Neural cell (in vitro differentiated cells): Measurements from ENCODE around the gene UBC. TPM values are rescaled to one million over a fixed set of nuclear protein-coding genes. Genes with fewer than 3 reads are reported as not detected.
"Not testable (repeated sequence)": the region's sequence is repeated elsewhere in the genome, so short reads cannot be mapped to it uniquely, and the experiment has no call there.

Experiments
- H2AFZ ChIP-seq: fragments of 200-600, 300-800 bp; sonication (generic), shearing (Covaris generic); 2 replicates; pipeline ENCODE4 v1.6.0; 2014; ENCODE audit warnings: low read depth, mild to moderate bottlenecking, antibody characterized with exemption, low read length, moderate library complexity
- H3F3A ChIP-seq: fragments of 200-600 bp; shearing (Covaris generic); 2 replicates; pipeline ENCODE4 v1.6.1; 2016; ENCODE audit warnings: mild to moderate bottlenecking, moderate library complexity, mixed read lengths, antibody characterized with exemption, low read length; ENCODE audit not compliant: insufficient read depth, poor library complexity, severe bottlenecking
- H3K27ac ChIP-seq: fragments of 200-600, 300-800 bp; sonication (generic), shearing (Covaris generic); 2 replicates; pipeline ENCODE4 v1.5.1; 2014; ENCODE audit warnings: mild to moderate bottlenecking, low read length, moderate library complexity
- H3K27me3 ChIP-seq: fragments of 300-800, 200-600 bp; sonication (generic), shearing (Covaris generic); 2 replicates; pipeline ENCODE4 v1.6.0; 2014; ENCODE audit warnings: mild to moderate bottlenecking, low read depth, low read length, moderate library complexity; ENCODE audit not compliant: insufficient read depth
- H3K36me3 ChIP-seq: fragments of 300-800, 200-600 bp; sonication (generic), shearing (Covaris generic); 2 replicates; pipeline ENCODE4 v1.5.1; 2014; ENCODE audit warnings: mild to moderate bottlenecking, antibody characterized with exemption, low read length, moderate library complexity; ENCODE audit not compliant: insufficient read depth
- H3K4me2 ChIP-seq: fragments of 300-800, 200-600 bp; sonication (generic), shearing (Covaris generic); 2 replicates; pipeline ENCODE4 v1.6.0; 2014; ENCODE audit warnings: mild to moderate bottlenecking, low read length
- H3K4me3 ChIP-seq: fragments of 300-800, 200-600 bp; sonication (generic), shearing (Covaris generic); 2 replicates; pipeline ENCODE4 v1.5.1; 2014; ENCODE audit warnings: mild to moderate bottlenecking, low read length, moderate library complexity
- H3K79me2 ChIP-seq: fragments of 200-600 bp; shearing (Covaris generic); replicated peaks from 2 replicates; pipeline ENCODE4 v1.6.0; 2014; ENCODE audit warnings: mild to moderate bottlenecking, low read length, moderate library complexity; ENCODE audit not compliant: insufficient read depth
- H3K9ac ChIP-seq: fragments of 300-800, 200-600 bp; sonication (generic), shearing (Covaris generic); 2 replicates; pipeline ENCODE4 v1.6.1; 2016; ENCODE audit warnings: mild to moderate bottlenecking, low read length, mixed read lengths
- H3K9me2 ChIP-seq: fragments of 200-600 bp; shearing (Covaris generic); 2 replicates; pipeline ENCODE4 v1.6.1; 2016; ENCODE audit warnings: mild to moderate bottlenecking, low read length, mixed read lengths; ENCODE audit not compliant: insufficient read depth
- H3K9me3 ChIP-seq: fragments of 200-600, 300-800 bp; sonication (generic), shearing (Covaris generic); 2 replicates; pipeline ENCODE4 v1.6.1; 2016; ENCODE audit warnings: mild to moderate bottlenecking, mixed run types, low read length, moderate library complexity, mixed read lengths
- H4K20me1 ChIP-seq: fragments of 200-600 bp; shearing (Covaris generic); 2 replicates; pipeline ENCODE4 v1.6.1; 2016; ENCODE audit warnings: mild to moderate bottlenecking, mixed run types; ENCODE audit not compliant: insufficient read depth
- CTCF ChIP-seq: fragments of 450-650 bp; IDR thresholded peaks from 2 replicates; pipeline ENCODE4 v1.5.1; 2014; ENCODE audit warnings: antibody characterized with exemption, mild to moderate bottlenecking, moderate library complexity; ENCODE audit not compliant: poor library complexity, severe bottlenecking
- EP300 ChIP-seq: fragments of 450-650 bp; conservative IDR thresholded peaks from 2 replicates; pipeline ENCODE4 v1.6.1; 2014; ENCODE audit warnings: antibody characterized with exemption, mild to moderate bottlenecking, moderate library complexity; ENCODE audit not compliant: poor library complexity, severe bottlenecking
- EZH2 ChIP-seq: fragments of 200-600, 300-800 bp; shearing (Covaris generic), sonication (generic); IDR thresholded peaks from 2 replicates; pipeline ENCODE4 v1.6.1; 2014; ENCODE audit warnings: antibody characterized with exemption, low read length, borderline replicate concordance, mild to moderate bottlenecking; ENCODE audit not compliant: insufficient read depth, poor library complexity, severe bottlenecking
- MXI1 ChIP-seq: fragments of 450-650 bp; conservative IDR thresholded peaks from 2 replicates; pipeline ENCODE4 v1.6.1; 2014; ENCODE audit warnings: antibody characterized with exemption, mild to moderate bottlenecking; ENCODE audit not compliant: poor library complexity, severe bottlenecking
- POLR2AphosphoS5 ChIP-seq: IDR thresholded peaks from 2 replicates; pipeline ENCODE4 v1.6.1; 2012
- RAD21 ChIP-seq: fragments of 450-650 bp; conservative IDR thresholded peaks from 2 replicates; pipeline ENCODE4 v1.6.1; 2014; ENCODE audit warnings: antibody characterized with exemption, mild to moderate bottlenecking, moderate library complexity
- SMC3 ChIP-seq: fragments of 450-650 bp; conservative IDR thresholded peaks from 2 replicates; pipeline ENCODE4 v1.6.1; 2014; ENCODE audit warnings: antibody characterized with exemption, mild to moderate bottlenecking, moderate library complexity; ENCODE audit not compliant: poor library complexity
- TAF1 ChIP-seq: IDR thresholded peaks from 2 replicates; pipeline ENCODE4 v1.6.1; 2012; ENCODE audit warnings: low read depth
- polyA plus RNA-seq: library from polyadenylated mRNA; depleted of rRNA; stranded (reverse); fragments of >200 nt; gene quantifications from 2 replicates; pipeline ENCODE4 v1.2.3, GENCODE V29; 2014
- TF ChIP-seq, protein P1 (sequence below): IDR thresholded peaks from 2 replicates; pipeline ENCODE4 v1.6.1; 2012; ENCODE audit warnings: borderline replicate concordance

The UBC gene
- polyA plus RNA-seq, 1 donor from 2014 or later: 1,177 TPM

GRCh38 chr12:124919521-124920352 lies 5.3 kb upstream of the UBC start:
- Histone ChIP-seq H3K27me3 (no peaks in the 10 kb centered on the region), H3K4me3 (peak overlapping the region; percentile 29), H2AFZ (no peak overlapping the region)

GRCh38 chr12:124918622-124918988 lies 4.2 kb upstream of the UBC start:
- Histone ChIP-seq H3K79me2 (peaks cover 17% of the 10 kb centered on the region), H3K27ac (peak overlapping the region; percentile 93), H3K9ac (peak overlapping the region; percentile 71)
- not testable (repeated sequence) for H3K4me3 ChIP-seq, H3F3A ChIP-seq, H3K4me2 ChIP-seq, H3K9me2 ChIP-seq, H3K27me3 ChIP-seq, H4K20me1 ChIP-seq, H3K9me3 ChIP-seq, H3K36me3 ChIP-seq, H2AFZ ChIP-seq

More at GRCh38 chr12:124919521-124920352, 5.3 kb upstream of the UBC start:
- H3F3A ChIP-seq: no peaks in the 10 kb centered on the region
- H4K20me1 ChIP-seq: no peaks in the 10 kb centered on the region
- H3K9me2 ChIP-seq: no peaks in the 10 kb centered on the region
- H3K36me3 ChIP-seq: no peaks in the 10 kb centered on the region
- H3K27ac ChIP-seq: peak overlapping the region; percentile 93
- peak; percentile 15 for TF ChIP-seq POLR2AphosphoS5
- TF ChIP-seq EZH2: no peak
- no peaks in the 10 kb centered on the region for H3K9me3 ChIP-seq
- H3K9ac ChIP-seq: peak overlapping the region; percentile 45
- H3K79me2 ChIP-seq: peaks cover 8% of the 10 kb centered on the region
- H3K4me2 ChIP-seq: no peak overlapping the region

DNA sequence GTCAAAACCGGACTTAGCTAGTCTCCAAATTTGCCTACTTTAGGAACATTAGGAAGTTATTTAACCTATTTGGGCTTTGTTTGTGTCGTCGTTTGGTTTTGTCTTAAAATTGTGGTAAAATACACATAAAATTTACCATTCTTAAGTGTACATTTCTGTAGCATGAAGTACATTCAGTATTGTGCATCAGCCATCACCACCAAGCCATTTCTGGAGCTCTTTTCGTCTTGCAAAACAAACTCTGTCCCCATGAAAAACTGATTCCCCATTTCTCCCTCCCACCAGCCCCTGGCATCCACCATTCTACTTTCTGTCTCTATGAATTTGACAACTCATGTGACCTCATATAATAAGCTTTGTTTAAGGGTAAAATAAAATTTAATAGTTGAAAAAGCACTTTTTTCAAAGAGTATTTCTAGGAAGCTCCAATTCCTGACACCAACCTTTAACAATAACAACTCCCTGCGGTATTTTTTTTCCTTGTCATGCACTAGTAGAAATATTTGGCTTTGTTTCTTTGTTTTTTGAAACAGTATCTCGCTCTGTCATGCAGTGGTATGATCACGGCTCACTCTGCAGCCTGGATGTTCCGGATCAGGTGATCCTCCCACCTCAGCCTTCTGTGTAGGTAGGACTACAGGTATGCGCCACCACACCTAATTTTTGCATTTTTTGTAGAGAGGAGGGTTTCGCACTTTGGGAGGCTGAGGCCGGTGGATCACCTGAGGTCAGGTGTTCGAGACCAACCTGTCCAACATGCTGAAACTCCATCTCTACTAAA lies 3.6 kb upstream of the UBC start:
- no peak for TF ChIP-seq RAD21
- TF ChIP-seq, protein P1, sequence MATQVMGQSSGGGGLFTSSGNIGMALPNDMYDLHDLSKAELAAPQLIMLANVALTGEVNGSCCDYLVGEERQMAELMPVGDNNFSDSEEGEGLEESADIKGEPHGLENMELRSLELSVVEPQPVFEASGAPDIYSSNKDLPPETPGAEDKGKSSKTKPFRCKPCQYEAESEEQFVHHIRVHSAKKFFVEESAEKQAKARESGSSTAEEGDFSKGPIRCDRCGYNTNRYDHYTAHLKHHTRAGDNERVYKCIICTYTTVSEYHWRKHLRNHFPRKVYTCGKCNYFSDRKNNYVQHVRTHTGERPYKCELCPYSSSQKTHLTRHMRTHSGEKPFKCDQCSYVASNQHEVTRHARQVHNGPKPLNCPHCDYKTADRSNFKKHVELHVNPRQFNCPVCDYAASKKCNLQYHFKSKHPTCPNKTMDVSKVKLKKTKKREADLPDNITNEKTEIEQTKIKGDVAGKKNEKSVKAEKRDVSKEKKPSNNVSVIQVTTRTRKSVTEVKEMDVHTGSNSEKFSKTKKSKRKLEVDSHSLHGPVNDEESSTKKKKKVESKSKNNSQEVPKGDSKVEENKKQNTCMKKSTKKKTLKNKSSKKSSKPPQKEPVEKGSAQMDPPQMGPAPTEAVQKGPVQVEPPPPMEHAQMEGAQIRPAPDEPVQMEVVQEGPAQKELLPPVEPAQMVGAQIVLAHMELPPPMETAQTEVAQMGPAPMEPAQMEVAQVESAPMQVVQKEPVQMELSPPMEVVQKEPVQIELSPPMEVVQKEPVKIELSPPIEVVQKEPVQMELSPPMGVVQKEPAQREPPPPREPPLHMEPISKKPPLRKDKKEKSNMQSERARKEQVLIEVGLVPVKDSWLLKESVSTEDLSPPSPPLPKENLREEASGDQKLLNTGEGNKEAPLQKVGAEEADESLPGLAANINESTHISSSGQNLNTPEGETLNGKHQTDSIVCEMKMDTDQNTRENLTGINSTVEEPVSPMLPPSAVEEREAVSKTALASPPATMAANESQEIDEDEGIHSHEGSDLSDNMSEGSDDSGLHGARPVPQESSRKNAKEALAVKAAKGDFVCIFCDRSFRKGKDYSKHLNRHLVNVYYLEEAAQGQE: no peak
- no peak for TF ChIP-seq POLR2AphosphoS5
- TF ChIP-seq TAF1: no peak
- TF ChIP-seq EP300: no peak
- no peak for TF ChIP-seq EZH2
- TF ChIP-seq SMC3: no peak
- no peak for TF ChIP-seq MXI1
- no peak for TF ChIP-seq CTCF
- no peaks in the 10 kb centered on the region for H3F3A ChIP-seq
- peak overlapping the region; percentile 31 for H2AFZ ChIP-seq
- H3K27ac ChIP-seq: peak overlapping the region; percentile 93
- no peaks in the 10 kb centered on the region for H3K27me3 ChIP-seq
- peaks cover 10% of the 10 kb centered on the region for H4K20me1 ChIP-seq
- H3K4me2 ChIP-seq: peak overlapping the region; percentile 36
- H3K9me2 ChIP-seq: no peaks in the 10 kb centered on the region
- H3K79me2 ChIP-seq: peaks cover 21% of the 10 kb centered on the region
- peak overlapping the region; percentile 55 for H3K4me3 ChIP-seq
- H3K9me3 ChIP-seq: no peaks in the 10 kb centered on the region
- H3K9ac ChIP-seq: peak overlapping the region; percentile 71
- no peaks in the 10 kb centered on the region for H3K36me3 ChIP-seq
